Measurements from ENCODE around the gene MARCHF3.

- TF ChIP-seq SKIL (CRISPR knock-in tag; IDR thresholded peaks at IDR 0.05; ENCODE audit: borderline replicate concordance) (no peak), HOXA5 (CRISPR knock-in tag; IDR thresholded peaks at IDR 0.05) (no peak), ZNF275 (CRISPR knock-in tag; IDR thresholded peaks at IDR 0.05; ENCODE audit: borderline replicate concordance) (no peak), HDAC2 (CRISPR knock-in tag; IDR thresholded peaks at IDR 0.05) (no peak), ZNF143 (CRISPR knock-in tag; IDR thresholded peaks at IDR 0.05) (no peak), POLR2A (IDR thresholded peaks at IDR 0.05; ENCODE audit: insufficient read depth in 1 of 2, low read depth in 2 of 2, low read length in 2 of 2) (no peak), RXRA (CRISPR knock-in tag; IDR thresholded peaks at IDR 0.05) (no peak)
- TF ChIP-seq, protein P1, sequence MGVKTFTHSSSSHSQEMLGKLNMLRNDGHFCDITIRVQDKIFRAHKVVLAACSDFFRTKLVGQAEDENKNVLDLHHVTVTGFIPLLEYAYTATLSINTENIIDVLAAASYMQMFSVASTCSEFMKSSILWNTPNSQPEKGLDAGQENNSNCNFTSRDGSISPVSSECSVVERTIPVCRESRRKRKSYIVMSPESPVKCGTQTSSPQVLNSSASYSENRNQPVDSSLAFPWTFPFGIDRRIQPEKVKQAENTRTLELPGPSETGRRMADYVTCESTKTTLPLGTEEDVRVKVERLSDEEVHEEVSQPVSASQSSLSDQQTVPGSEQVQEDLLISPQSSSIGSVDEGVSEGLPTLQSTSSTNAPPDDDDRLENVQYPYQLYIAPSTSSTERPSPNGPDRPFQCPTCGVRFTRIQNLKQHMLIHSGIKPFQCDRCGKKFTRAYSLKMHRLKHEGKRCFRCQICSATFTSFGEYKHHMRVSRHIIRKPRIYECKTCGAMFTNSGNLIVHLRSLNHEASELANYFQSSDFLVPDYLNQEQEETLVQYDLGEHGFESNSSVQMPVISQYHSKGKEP (CRISPR knock-in tag; IDR thresholded peaks at IDR 0.05): no peak
- TF ChIP-seq, protein P2, sequence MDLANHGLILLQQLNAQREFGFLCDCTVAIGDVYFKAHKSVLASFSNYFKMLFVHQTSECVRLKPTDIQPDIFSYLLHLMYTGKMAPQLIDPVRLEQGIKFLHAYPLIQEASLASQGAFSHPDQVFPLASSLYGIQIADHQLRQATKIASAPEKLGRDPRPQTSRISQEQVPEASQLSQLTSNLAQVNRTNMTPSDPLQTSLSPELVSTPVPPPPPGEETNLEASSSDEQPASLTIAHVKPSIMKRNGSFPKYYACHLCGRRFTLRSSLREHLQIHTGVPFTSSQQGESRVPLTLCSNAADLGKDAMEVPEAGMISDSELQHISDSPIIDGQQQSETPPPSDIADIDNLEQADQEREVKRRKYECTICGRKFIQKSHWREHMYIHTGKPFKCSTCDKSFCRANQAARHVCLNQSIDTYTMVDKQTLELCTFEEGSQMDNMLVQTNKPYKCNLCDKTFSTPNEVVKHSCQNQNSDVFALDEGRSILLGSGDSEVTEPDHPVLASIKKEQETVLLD (CRISPR knock-in tag; IDR thresholded peaks at IDR 0.05; ENCODE audit: low read depth): no peak
Observed at GRCh38 chr5:126855266-126855665, 175.1 kb downstream of the MARCHF3 start.
